Keratinocyte (primary cell): ENCODE measurements around the gene MYBPHL.

Source experiments
- CTCF ChIP-seq, 3 experiments: IDR thresholded peaks in 1 of 3; conservative IDR thresholded peaks in 1 of 3; optimal IDR thresholded peaks in 1 of 3; 2 replicates in 2 of 3; 3 replicates in 1 of 3; pipeline versions ENCODE3 to v1.5.1; 2011; ENCODE audit warnings: low read length in 3 of 3, mild to moderate bottlenecking in 3 of 3, moderate library complexity in 2 of 3, control low read depth in 1 of 3, inconsistent platforms in 1 of 3; ENCODE audit not compliant: insufficient read depth in 2 of 3; ENCODE audit errors: extremely low read depth in 1 of 3
- EZH2 ChIP-seq: IDR thresholded peaks from one replicate; pipeline ENCODE4 v1.6.1; 2012; ENCODE audit warnings: inconsistent platforms, mild to moderate bottlenecking, low read length, moderate library complexity

GRCh38 chr1:109294481-109294880 is 12.3 kb downstream of the MYBPHL start:
- TF ChIP-seq EZH2 (no peak), CTCF (optimal IDR thresholded peaks at IDR 0.05 in 1 of 3, IDR thresholded peaks at IDR 0.05 in 1 of 3, conservative IDR thresholded peaks at IDR 0.05 in 1 of 3; ENCODE audit: extremely low read depth in 1 of 3, insufficient read depth in 2 of 3, low read length in 3 of 3) (no peak)
